ENCODE data around the gene KIF6.

The KIF6 gene

DNA sequence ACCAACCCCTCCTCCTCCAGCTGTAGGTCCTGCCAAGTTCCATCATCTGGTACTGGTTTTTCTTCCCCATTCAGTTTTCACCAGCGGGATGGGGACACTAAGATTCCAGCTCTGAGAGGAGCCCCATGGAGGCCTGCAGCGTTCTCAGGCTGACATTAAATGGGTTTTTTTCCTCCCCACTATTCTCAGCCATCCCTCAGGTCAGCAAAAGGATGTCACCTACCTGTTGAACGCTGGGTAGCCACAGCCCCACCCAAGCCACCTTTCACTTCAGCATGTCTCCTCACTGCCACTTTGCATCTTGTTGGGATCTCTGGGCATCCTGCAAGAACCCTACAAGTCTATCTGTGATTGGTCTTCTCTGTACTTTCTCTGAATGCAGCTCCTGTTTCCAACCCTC is 417.7 kb downstream of the KIF6 start:
- H3K9ac ChIP-seq (ENCODE audit: low read depth, low read length), result no peak overlapping the region
- TF ChIP-seq EZH2 (IDR thresholded peaks at IDR 0.05; ENCODE audit: borderline replicate concordance, low read depth, low read length, severe bottlenecking), result no peak
- TF ChIP-seq, protein P1, sequence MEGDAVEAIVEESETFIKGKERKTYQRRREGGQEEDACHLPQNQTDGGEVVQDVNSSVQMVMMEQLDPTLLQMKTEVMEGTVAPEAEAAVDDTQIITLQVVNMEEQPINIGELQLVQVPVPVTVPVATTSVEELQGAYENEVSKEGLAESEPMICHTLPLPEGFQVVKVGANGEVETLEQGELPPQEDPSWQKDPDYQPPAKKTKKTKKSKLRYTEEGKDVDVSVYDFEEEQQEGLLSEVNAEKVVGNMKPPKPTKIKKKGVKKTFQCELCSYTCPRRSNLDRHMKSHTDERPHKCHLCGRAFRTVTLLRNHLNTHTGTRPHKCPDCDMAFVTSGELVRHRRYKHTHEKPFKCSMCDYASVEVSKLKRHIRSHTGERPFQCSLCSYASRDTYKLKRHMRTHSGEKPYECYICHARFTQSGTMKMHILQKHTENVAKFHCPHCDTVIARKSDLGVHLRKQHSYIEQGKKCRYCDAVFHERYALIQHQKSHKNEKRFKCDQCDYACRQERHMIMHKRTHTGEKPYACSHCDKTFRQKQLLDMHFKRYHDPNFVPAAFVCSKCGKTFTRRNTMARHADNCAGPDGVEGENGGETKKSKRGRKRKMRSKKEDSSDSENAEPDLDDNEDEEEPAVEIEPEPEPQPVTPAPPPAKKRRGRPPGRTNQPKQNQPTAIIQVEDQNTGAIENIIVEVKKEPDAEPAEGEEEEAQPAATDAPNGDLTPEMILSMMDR (IDR thresholded peaks at IDR 0.05; ENCODE audit: borderline replicate concordance, extremely low read depth, low read length, poor library complexity, severe bottlenecking), result no peak
- no peak overlapping the region for H3K4me2 ChIP-seq (ENCODE audit: insufficient read depth, low read length)
- H3K79me2 ChIP-seq (ENCODE audit: insufficient read depth, low read length), result no peaks in the 10 kb centered on the region
- peaks cover 6% of the 10 kb centered on the region for H3K4me1 ChIP-seq (ENCODE audit: insufficient read depth, low read length)
- no peak overlapping the region for H3K4me3 ChIP-seq (ENCODE audit: low read depth in 1 of 2, low read length in 2 of 2)
- no peaks in the 10 kb centered on the region for H3K36me3 ChIP-seq (ENCODE audit: insufficient read depth, low read length)
- H3K27ac ChIP-seq (ENCODE audit: low read length), result no peak overlapping the region
- H4K20me1 ChIP-seq (ENCODE audit: insufficient read depth, low read length), result no peaks in the 10 kb centered on the region
- H2AFZ ChIP-seq (ENCODE audit: low read depth, low read length), result no peak overlapping the region
- DNase-seq (no peak), ATAC-seq (ENCODE audit: insufficient read depth, low read depth) (no peak)
- H3K27me3 ChIP-seq (ENCODE audit: insufficient read depth, low read length, poor library complexity), result peaks cover 1% of the 10 kb centered on the region
- no peaks in the 10 kb centered on the region for H3K9me3 ChIP-seq (ENCODE audit: insufficient read depth, low read length, severe bottlenecking)

DNA sequence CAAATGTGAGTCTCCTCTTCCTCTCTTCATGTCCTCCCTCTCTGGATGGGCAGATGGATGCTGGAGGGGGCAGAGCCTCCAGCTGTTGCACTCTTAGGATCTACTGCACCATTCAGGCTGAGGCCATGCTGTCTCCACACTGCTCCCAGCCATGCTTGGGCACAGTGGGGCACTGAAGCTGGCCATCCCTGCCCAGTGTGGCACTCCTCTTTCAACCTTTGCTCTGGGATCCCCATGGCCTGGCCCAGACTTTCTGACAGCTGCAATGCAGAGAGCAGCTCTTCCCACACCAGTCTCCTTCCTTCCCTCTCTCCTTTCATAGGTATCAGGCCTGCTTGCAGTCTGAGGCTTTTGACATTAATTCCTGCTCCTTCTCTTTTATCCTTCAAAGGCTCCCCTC is 420.3 kb downstream of the KIF6 start:
- Histone ChIP-seq H3K4me1 (ENCODE audit: insufficient read depth, low read length) (peaks cover 6% of the 10 kb centered on the region), H3K79me2 (ENCODE audit: insufficient read depth, low read length) (no peaks in the 10 kb centered on the region), H3K4me3 (ENCODE audit: low read depth in 1 of 2, low read length in 2 of 2) (no peak overlapping the region), H2AFZ (ENCODE audit: low read depth, low read length) (no peak overlapping the region), H3K36me3 (ENCODE audit: insufficient read depth, low read length) (no peaks in the 10 kb centered on the region), H3K4me2 (ENCODE audit: insufficient read depth, low read length) (no peak overlapping the region), H3K27ac (ENCODE audit: low read length) (no peak overlapping the region), H3K9me3 (ENCODE audit: insufficient read depth, low read length, severe bottlenecking) (no peaks in the 10 kb centered on the region), H4K20me1 (ENCODE audit: insufficient read depth, low read length) (no peaks in the 10 kb centered on the region), H3K27me3 (ENCODE audit: insufficient read depth, low read length, poor library complexity) (no peaks in the 10 kb centered on the region), H3K9ac (ENCODE audit: low read depth, low read length) (no peak overlapping the region)
- DNase-seq (no peak), ATAC-seq (ENCODE audit: insufficient read depth, low read depth) (no peak)
- TF ChIP-seq, protein P1 (IDR thresholded peaks at IDR 0.05; ENCODE audit: borderline replicate concordance, extremely low read depth, low read length, poor library complexity, severe bottlenecking), result no peak
- TF ChIP-seq EZH2 (IDR thresholded peaks at IDR 0.05; ENCODE audit: borderline replicate concordance, low read depth, low read length, severe bottlenecking), result no peak

DNA sequence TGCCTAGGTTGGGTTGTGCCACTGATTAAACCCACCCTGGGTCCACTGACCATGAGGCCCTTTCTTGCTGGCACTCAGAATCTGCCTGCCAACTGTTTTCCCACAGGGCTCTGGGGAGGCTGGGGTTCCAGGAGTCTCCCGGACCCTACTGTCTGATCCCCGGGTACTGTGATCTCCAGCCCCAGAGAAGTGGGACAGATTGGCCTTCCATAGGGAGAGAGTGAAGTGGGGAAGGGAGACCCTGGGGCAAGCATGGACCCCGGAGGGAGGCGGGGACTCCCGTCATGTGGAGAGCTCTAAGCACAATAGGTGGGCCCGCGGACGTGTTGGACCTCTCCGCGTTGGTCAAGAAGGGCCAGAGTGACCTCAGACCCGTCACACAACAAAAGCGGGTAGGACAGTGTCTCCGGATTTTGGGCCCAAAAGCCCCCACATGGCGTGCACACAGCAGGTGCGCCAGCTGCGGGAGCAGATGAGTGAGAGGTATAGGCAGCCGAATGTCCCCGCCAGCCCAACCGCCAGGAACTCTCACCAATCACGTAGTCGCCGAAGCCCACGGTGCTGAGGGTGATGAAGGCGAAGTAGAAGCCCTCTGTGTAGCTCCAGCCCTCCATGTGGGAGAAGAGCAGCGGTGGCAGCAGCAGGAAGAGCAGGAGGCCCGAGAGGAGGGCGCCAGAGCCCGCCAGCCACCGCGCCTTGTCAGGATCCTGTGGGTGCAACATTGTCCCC is 421.6 kb downstream of the KIF6 start:
- ATAC-seq (ENCODE audit: insufficient read depth, low read depth) (peak; percentile 27; the same call in 2 of the 3 replicates), DNase-seq (no peak)
- H2AFZ ChIP-seq (ENCODE audit: low read depth, low read length), result no peak overlapping the region
- no peaks in the 10 kb centered on the region for H3K9me3 ChIP-seq (ENCODE audit: insufficient read depth, low read length, severe bottlenecking)
- no peak overlapping the region for H3K27ac ChIP-seq (ENCODE audit: low read length)
- H4K20me1 ChIP-seq (ENCODE audit: insufficient read depth, low read length), result no peaks in the 10 kb centered on the region
- no peaks in the 10 kb centered on the region for H3K36me3 ChIP-seq (ENCODE audit: insufficient read depth, low read length)
- no peak overlapping the region for H3K9ac ChIP-seq (ENCODE audit: low read depth, low read length)
- no peaks in the 10 kb centered on the region for H3K79me2 ChIP-seq (ENCODE audit: insufficient read depth, low read length)
- no peak overlapping the region for H3K4me2 ChIP-seq (ENCODE audit: insufficient read depth, low read length)
- H3K4me1 ChIP-seq (ENCODE audit: insufficient read depth, low read length), result peaks cover 6% of the 10 kb centered on the region
- no peaks in the 10 kb centered on the region for H3K27me3 ChIP-seq (ENCODE audit: insufficient read depth, low read length, poor library complexity)
- TF ChIP-seq, protein P1 (IDR thresholded peaks at IDR 0.05; ENCODE audit: borderline replicate concordance, extremely low read depth, low read length, poor library complexity, severe bottlenecking), result no peak
- no peak for TF ChIP-seq EZH2 (IDR thresholded peaks at IDR 0.05; ENCODE audit: borderline replicate concordance, low read depth, low read length, severe bottlenecking)
- H3K4me3 ChIP-seq (ENCODE audit: low read depth in 1 of 2, low read length in 2 of 2), result no peak overlapping the region
